Measurements from ENCODE around the gene MGAT5B.

MGAT5B gene

DNA sequence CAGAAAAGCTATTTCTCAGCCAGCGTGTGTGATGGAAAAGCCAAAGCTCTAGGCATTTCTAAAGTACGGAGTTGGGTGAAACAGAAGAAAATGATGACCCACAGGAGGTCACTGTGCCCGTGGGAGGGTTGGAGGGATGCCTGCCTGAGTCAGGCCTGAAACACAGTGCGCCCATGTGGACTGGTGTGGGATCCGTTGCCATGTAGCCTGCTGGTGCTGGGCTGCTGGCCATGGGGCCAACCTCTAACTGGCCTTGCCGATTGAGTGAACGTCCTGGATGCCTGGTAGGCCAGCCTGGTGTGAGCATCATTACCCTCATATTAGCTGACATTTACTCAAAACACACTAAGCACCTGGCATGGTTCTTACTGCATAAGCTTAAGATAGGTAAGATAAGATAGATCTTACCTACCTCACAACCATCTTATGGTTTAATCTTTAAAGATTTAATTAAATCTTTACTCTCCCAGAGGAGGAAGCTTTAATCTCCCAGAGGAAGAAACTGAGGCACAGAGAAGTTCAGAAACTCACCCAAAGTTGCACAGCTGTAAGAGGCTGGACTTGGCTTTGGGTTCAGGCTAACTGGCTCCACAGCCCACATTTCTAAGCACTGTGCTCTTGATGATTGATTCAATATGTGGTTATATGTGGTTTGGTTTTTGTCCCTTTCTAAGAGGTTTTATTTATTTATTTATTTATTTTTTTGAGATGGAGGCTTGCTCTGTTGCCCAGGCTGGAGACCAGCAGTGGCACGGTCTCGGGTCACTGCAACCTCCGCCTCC, 15.7 kb downstream of the MGAT5B start:
- DNase-seq (ENCODE audit: insufficient read length) = no peak
- FAIRE-seq = no peak

DNA sequence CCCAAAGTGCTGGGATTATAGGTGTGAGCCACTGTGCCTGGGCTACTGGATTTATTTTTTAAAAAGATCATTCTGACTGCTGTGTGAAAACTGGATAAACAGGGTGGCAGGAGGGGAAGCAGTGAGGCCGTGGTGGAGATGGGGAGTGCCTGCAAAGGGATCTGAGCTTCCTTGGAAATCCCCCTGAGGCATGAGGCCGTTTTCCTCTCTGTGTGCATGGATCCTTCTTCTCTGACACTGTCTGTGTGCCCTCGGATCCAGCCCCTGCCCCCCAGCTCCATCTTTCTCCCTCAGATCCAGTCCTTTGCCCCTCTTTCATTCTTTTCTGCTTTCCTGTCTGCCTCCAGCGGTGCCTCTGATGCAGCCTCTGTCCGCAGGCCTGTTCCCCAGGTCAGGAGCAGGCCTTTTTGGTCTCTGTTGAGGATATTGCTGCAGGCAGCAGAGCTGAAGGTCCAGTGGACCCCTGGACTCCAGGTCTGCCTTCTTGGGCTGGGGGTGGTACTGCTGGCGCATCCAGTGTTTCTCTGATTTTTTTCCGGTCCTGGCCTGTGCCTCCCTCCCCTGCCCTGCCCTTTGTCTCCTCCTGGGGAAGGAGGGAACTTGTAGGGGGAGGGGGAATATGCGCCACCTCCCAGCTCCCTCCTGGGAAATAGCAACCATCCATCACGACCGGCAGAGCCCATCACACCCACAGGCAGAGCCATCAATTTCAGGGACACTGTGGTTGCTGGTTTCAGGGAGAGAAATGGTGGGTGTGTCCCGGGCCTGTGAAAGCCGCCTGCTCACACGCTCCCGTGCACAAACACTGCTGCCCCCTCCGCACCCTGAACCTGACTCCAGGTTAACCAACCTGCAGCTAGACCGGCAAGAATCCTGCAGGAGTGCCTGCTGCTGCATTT, 17.0 kb downstream of the MGAT5B start:
- no peak for FAIRE-seq
- DNase-seq (ENCODE audit: insufficient read length) = no peak
- TF ChIP-seq POLR2AphosphoS5 (IDR thresholded peaks at IDR 0.05; ENCODE audit: low read depth, low read length) (no peak), POLR2A (IDR thresholded peaks at IDR 0.05; ENCODE audit: low read depth, low read length) (no peak), TAF1 (IDR thresholded peaks at IDR 0.05; ENCODE audit: borderline replicate concordance, low read depth, low read length) (no peak)

More for the DNA sequence above, 15.7 kb downstream of the MGAT5B start:
- TF ChIP-seq POLR2A (IDR thresholded peaks at IDR 0.05; ENCODE audit: low read depth, low read length) = no peak
- no peak for TF ChIP-seq TAF1 (IDR thresholded peaks at IDR 0.05; ENCODE audit: borderline replicate concordance, low read depth, low read length)
- no peak for TF ChIP-seq POLR2AphosphoS5 (IDR thresholded peaks at IDR 0.05; ENCODE audit: low read depth, low read length)

DNA sequence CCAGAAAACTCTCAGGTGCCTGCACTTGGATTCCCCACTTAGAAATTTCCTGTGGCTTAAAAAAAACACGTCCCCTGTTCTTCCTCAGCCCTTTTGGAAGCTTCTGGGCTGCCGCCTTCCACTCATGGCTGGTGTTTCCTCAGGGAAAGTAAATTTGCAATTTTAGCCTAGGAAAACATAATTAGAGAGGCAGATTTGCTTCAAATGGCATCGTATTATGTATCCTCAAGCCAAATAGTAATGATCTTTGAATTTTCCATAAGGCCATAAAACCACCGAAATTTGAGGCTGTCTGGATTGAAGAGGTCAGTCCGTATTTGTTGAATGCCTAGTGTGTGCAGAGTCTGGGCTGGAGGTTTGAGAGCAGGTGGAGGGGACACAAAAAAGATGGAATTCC, 17.7 kb downstream of the MGAT5B start:
- TF ChIP-seq POLR2AphosphoS5 (IDR thresholded peaks at IDR 0.05; ENCODE audit: low read depth, low read length) (no peak), TAF1 (IDR thresholded peaks at IDR 0.05; ENCODE audit: borderline replicate concordance, low read depth, low read length) (no peak), POLR2A (IDR thresholded peaks at IDR 0.05; ENCODE audit: low read depth, low read length) (no peak)
- DNase-seq (ENCODE audit: insufficient read length) (no peak), FAIRE-seq (no peak)

DNA sequence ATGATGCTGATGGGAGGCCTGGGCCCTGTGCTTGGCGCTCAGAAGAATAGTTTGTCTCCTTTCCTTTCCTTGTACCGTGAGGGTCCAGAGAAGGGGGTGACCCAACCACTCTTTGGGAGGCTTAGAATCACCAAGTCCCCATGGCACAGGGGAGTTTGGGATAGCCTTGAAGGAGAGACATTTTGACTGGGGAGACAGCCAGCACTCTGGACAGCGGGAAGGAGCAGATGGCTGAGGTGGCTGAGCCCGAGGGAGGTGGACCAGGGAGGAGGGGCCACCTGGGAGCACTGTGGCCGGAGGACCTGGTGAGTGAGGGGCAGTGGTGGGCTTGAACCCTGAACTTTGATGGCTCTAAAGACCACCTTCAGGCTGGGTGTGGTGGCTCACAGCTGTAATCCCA, 18.2 kb downstream of the MGAT5B start:
- TF ChIP-seq POLR2AphosphoS5 (IDR thresholded peaks at IDR 0.05; ENCODE audit: low read depth, low read length) = no peak
- no peak for TF ChIP-seq POLR2A (IDR thresholded peaks at IDR 0.05; ENCODE audit: low read depth, low read length)
- TF ChIP-seq TAF1 (IDR thresholded peaks at IDR 0.05; ENCODE audit: borderline replicate concordance, low read depth, low read length) = no peak
- FAIRE-seq (no peak), DNase-seq (ENCODE audit: insufficient read length) (no peak)

DNA sequence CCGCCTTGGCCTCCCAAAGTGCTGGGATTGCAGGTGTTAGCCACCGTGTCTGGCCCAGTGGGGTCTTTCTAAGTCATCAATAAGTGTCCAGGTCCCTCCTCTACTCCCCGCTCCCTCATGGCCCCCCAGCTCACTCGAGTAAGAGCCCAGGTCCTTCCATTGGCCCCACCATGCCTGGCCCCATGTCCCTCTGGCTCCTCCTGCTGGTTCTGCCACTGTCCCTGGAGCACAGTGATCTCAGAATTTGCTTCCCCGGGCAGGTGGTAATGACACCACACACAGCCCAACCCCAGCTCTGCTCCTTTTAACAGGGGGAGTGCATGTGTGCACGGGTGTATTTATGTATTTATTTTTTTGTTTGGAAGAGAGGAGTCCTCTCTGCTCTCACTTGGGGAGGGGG, 19.6 kb downstream of the MGAT5B start:
- FAIRE-seq (no peak), DNase-seq (ENCODE audit: insufficient read length) (no peak)
- no peak for TF ChIP-seq POLR2AphosphoS5 (IDR thresholded peaks at IDR 0.05; ENCODE audit: low read depth, low read length)
- no peak for TF ChIP-seq TAF1 (IDR thresholded peaks at IDR 0.05; ENCODE audit: borderline replicate concordance, low read depth, low read length)
- TF ChIP-seq POLR2A (IDR thresholded peaks at IDR 0.05; ENCODE audit: low read depth, low read length) = no peak

DNA sequence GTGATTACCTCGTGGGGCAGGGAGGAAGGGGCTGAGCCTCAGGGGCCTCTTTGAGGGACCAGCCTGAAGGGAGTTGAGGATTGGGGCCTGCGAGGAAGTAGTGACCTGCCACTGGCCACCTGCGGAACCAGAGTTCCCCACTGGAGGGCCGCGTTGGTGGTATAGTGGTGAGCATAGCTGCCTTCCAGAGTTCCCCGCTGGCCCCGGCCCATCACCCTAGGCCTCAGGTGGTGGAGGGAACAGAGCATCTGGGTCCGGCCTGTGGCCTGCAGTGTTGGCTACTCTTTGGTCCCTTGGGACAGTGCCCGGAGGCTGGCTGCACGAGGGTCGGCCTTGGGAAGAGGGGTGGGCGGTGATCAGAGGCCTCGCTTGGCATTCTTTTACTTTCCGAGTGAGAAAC, 20.5 kb downstream of the MGAT5B start:
- no peak for FAIRE-seq
- TF ChIP-seq TAF1 (IDR thresholded peaks at IDR 0.05; ENCODE audit: borderline replicate concordance, low read depth, low read length) (no peak), POLR2A (IDR thresholded peaks at IDR 0.05; ENCODE audit: low read depth, low read length) (no peak), POLR2AphosphoS5 (IDR thresholded peaks at IDR 0.05; ENCODE audit: low read depth, low read length) (no peak)

DNA sequence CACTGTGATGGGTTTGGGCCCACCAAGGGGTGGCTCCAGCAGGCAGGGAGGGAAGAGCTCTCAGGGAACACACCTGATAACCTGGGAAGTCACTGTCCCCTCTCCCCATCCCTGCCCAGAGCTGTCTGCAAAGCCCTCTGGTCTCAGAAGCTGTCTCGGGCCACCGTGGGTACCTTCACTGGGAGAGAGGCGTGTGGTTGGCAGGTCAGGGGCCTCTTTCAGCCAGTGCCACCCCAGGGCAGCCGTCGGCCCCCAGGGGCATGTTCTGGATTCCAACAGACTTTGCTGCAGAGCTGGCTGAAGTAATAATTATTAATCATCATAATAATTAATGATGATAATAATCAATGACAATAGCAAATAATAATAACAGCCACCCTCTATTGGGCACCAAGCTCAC, 21.1 kb downstream of the MGAT5B start:
- no peak for FAIRE-seq
- TF ChIP-seq TAF1 (IDR thresholded peaks at IDR 0.05; ENCODE audit: borderline replicate concordance, low read depth, low read length) (no peak), POLR2AphosphoS5 (IDR thresholded peaks at IDR 0.05; ENCODE audit: low read depth, low read length) (no peak), POLR2A (IDR thresholded peaks at IDR 0.05; ENCODE audit: low read depth, low read length) (no peak)
- no peak for DNase-seq (ENCODE audit: insufficient read length)

More for the DNA sequence above, 20.5 kb downstream of the MGAT5B start:
- DNase-seq (ENCODE audit: insufficient read length) = no peak

DNA sequence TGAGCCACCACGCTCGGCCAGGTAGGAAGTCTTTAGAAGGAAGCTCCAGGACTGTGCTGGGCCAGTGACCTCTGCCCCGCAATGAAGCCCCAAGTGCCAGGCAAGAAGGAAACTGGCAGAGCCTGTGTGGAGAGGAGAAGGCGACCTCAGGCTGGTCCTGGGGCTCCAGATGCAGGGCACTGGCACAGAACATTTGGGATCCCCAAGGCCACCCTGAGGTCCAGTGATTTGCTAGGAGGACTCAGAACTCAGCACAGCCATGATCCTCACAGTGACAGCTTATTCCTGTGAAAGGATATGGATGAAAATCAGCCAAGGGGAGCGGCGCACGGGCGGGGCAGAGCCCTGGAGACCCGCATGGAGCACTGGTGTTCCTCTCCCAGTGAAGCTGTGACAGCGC, 24.1 kb downstream of the MGAT5B start:
- TF ChIP-seq TAF1 (IDR thresholded peaks at IDR 0.05; ENCODE audit: borderline replicate concordance, low read depth, low read length) = no peak
- no peak for TF ChIP-seq POLR2A (IDR thresholded peaks at IDR 0.05; ENCODE audit: low read depth, low read length)
- TF ChIP-seq POLR2AphosphoS5 (IDR thresholded peaks at IDR 0.05; ENCODE audit: low read depth, low read length) = no peak
- FAIRE-seq (no peak), DNase-seq (ENCODE audit: insufficient read length) (no peak)

DNA sequence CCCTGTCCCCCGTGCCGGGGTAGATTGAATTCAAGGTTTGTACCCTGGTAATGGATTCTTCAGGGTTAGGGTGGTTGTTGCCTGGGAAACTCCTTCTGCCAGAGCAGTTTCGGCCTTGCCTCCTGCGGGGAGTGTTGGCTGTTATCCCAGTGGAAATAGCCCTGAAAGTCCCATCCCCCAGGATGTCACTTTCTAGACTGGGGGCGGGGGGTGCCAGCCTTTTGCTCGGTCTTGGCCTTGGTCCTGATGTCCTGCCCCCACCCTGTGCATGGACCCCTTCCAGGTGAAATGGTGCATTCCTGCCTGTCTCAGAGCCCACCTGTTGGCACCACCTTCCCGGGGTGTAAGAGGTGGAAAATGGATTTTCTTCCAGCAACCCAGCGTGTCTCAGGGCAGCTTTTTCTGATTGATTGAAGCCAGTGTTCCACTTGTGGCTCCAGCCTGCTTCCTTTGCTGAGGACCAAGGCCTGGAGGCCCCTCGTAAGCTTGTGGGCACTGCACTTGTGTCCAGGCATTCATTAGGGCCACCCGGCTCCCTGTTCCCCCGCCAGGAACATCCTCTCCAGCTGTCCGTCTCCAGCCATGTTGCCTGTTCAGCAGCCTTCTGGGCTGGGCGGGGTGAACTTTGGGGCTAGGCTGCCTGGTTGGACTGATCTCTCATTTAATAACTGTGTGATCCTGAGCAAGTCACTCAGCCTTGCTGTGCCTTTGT, 25.6 kb downstream of the MGAT5B start:
- no peak for DNase-seq (ENCODE audit: insufficient read length)
- TF ChIP-seq TAF1 (IDR thresholded peaks at IDR 0.05; ENCODE audit: borderline replicate concordance, low read depth, low read length) (no peak), POLR2A (IDR thresholded peaks at IDR 0.05; ENCODE audit: low read depth, low read length) (no peak), POLR2AphosphoS5 (IDR thresholded peaks at IDR 0.05; ENCODE audit: low read depth, low read length) (no peak)
- FAIRE-seq = no peak

DNA sequence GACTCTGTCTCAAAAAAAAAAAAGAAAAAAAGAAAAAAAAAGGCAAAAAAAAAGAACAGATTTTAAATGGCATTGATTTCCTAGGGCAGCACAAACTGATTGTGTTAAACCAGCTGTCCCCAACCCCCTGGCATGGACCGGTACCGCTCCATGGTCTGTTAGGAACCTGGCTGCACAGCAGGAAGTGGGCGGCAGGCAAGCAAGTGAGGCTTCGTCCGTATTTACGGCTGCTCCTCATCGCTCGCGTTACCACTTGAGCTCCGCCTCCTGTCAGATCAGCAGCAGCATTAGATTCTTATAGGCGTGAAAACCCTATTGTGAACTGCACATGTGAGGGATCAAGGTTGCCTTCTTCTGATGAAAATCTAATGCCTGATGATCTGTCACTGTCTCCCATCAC, 26.6 kb downstream of the MGAT5B start:
- TF ChIP-seq TAF1 (IDR thresholded peaks at IDR 0.05; ENCODE audit: borderline replicate concordance, low read depth, low read length) (no peak), POLR2A (IDR thresholded peaks at IDR 0.05; ENCODE audit: low read depth, low read length) (no peak), POLR2AphosphoS5 (IDR thresholded peaks at IDR 0.05; ENCODE audit: low read depth, low read length) (no peak)
- FAIRE-seq (no peak), DNase-seq (ENCODE audit: insufficient read length) (no peak)

DNA sequence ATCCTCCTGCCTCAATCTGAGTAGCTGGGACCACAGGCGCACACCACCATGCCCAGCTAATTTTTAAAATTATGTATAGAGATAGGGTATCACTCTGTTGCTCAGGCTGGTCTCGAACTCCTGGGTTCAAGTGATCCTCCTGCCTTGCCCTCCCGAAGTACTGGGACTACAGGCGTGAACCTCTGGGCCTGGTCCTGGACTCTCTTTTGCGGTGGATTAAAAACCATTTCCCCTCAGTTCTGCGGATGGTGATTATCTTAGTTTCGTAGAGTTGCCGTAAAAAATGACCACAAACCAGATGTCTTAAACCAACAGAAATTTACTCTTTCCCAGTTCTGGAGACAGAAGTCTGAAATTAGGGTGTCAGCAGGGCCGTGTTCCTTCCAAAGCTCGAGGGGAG, 28.8 kb downstream of the MGAT5B start:
- TF ChIP-seq POLR2A (IDR thresholded peaks at IDR 0.05; ENCODE audit: low read depth, low read length) = no peak
- no peak for TF ChIP-seq TAF1 (IDR thresholded peaks at IDR 0.05; ENCODE audit: borderline replicate concordance, low read depth, low read length)
- TF ChIP-seq POLR2AphosphoS5 (IDR thresholded peaks at IDR 0.05; ENCODE audit: low read depth, low read length) = no peak
- no peak for FAIRE-seq

More for the DNA sequence above, 28.8 kb downstream of the MGAT5B start:
- no peak for DNase-seq (ENCODE audit: insufficient read length)

Measured in GM12892 (cell line).